HepG2 (cell line): Measurements from ENCODE around the gene CDHR3. TPM values are rescaled to one million over a fixed set of nuclear protein-coding genes. Genes with fewer than 3 reads are reported as not detected.

ENCODE experiments used
- ATAC-seq: fragments of 200-7000 bp; cut with Tn5 transposase; 3 replicates; pipeline ENCODE4 v1.9.1; 2020; ENCODE audit warnings: mild to moderate bottlenecking, moderate library complexity
- BruUV-seq: library from RNA; stranded (reverse); fragments of 400-500 nt; replicated peaks from 2 replicates; lab custom pipeline; 2021; lab: Mats Ljungman, UMichigan
- CTCF ChIA-PET: fragments of 300-600 bp; formaldehyde crosslinking; extraction: SDS; loops from one replicate; lab custom pipeline; 2021; ENCODE audit warnings: low total read pairs, inconsistent platforms, low intra/inter-chr PET ratio; lab: Yijun Ruan, JAX
- POLR2A ChIA-PET: fragments of 350-600 bp; sonication (Branson Sonifier 250); formaldehyde crosslinking; loops from one replicate; lab custom pipeline; 2020; ENCODE audit warnings: antibody characterized with exemption, inconsistent platforms; lab: Yijun Ruan, JAX
- DNase-seq: peaks from one replicate; pipeline ENCODE4 v3.0.0-alpha.2; 2015; ENCODE audit warnings: low spot score
- FAIRE-seq: peaks from 3 replicates; lab custom pipeline; 2011; peaks lifted over from hg19 to GRCh38; lab: Jason Lieb, UNC
- H2AFZ ChIP-seq: one replicate; pipeline ENCODE4 v1.6.1; 2011; ENCODE audit warnings: low read length, inconsistent platforms
- H3K27ac ChIP-seq: fragments of 300-600 bp; 3 replicates; pipeline ENCODE4 v1.8.0; 2011; ENCODE audit warnings: mixed run types, mild to moderate bottlenecking, mixed read lengths, low read length, inconsistent platforms; ENCODE audit not compliant: insufficient read depth; ENCODE audit errors: extremely low read length
- H3K27me3 ChIP-seq, 2 experiments: fragments of 200-600 bp in 1 of 2; 2 replicates in 1 of 2; 3 replicates in 1 of 2; pipeline versions ENCODE4 v1.6.0 to v1.8.0; 2011; ENCODE audit warnings: low read length in 2 of 2, mild to moderate bottlenecking in 2 of 2, moderate library complexity in 2 of 2, inconsistent platforms in 1 of 2; ENCODE audit not compliant: insufficient read depth in 2 of 2, control insufficient read depth in 1 of 2
- H3K36me3 ChIP-seq, 2 experiments: fragments of 200-600 bp in 1 of 2; replicated peaks in 1 of 2; 2 replicates in 1 of 2; 3 replicates in 1 of 2; pipeline versions ENCODE4 v1.5.1 to v1.8.0; 2011; ENCODE audit warnings: low read length in 2 of 2, inconsistent platforms in 1 of 2; ENCODE audit not compliant: insufficient read depth in 2 of 2, control insufficient read depth in 1 of 2
- H3K4me1 ChIP-seq: 2 replicates; pipeline ENCODE4 v1.5.1; 2012; ENCODE audit warnings: low read length, inconsistent platforms; ENCODE audit not compliant: insufficient read depth
- H3K4me2 ChIP-seq: 2 replicates; pipeline ENCODE4 v1.6.0; 2011; ENCODE audit warnings: low read depth, low read length, inconsistent platforms
- H3K4me3 ChIP-seq, 3 experiments: fragments of 200-600 bp in 1 of 3; sonication (generic), shearing (Covaris generic) in 1 of 3; replicated peaks in 1 of 3; 2 replicates each; pipeline ENCODE4 v1.5.1; 2011 to 2016; ENCODE audit warnings: low read length in 3 of 3, inconsistent platforms in 2 of 3, low read depth in 2 of 3, mild to moderate bottlenecking in 2 of 3, control low read depth in 1 of 3, mixed read lengths in 1 of 3; ENCODE audit not compliant: insufficient read depth in 1 of 3
- H3K79me2 ChIP-seq: one replicate; pipeline ENCODE4 v1.6.1; 2011; ENCODE audit warnings: low read length, inconsistent platforms; ENCODE audit not compliant: insufficient read depth
- H3K9ac ChIP-seq: 2 replicates; pipeline ENCODE4 v1.6.0; 2011; ENCODE audit warnings: mild to moderate bottlenecking, low read depth, low read length, inconsistent platforms; ENCODE audit not compliant: insufficient read depth
- H3K9me3 ChIP-seq: 2 replicates; pipeline ENCODE4 v1.5.1; 2012; ENCODE audit warnings: mild to moderate bottlenecking, low read length
- H4K20me1 ChIP-seq: 2 replicates; pipeline ENCODE4 v1.6.0; 2011; ENCODE audit warnings: inconsistent platforms, mild to moderate bottlenecking, low read length, moderate library complexity; ENCODE audit not compliant: insufficient read depth
- BHLHE40 ChIP-seq: IDR thresholded peaks from 2 replicates; pipeline ENCODE4 v1.6.1; 2011; ENCODE audit warnings: low read length, improper control_type of control experiment
- CEBPB ChIP-seq: IDR thresholded peaks from 2 replicates; pipeline ENCODE4 v1.6.1; 2011; ENCODE audit warnings: low read depth, low read length, improper control_type of control experiment, borderline replicate concordance
- ESRRA ChIP-seq: sonication (generic); formaldehyde crosslinking; IDR thresholded peaks from 2 replicates; pipeline ENCODE4 v1.5.1; 2020; ENCODE audit warnings: mild to moderate bottlenecking, low read depth, missing genetic modification reagents
- HNRNPLL ChIP-seq: fragments of 200-400 bp; formaldehyde crosslinking; IDR thresholded peaks from 2 replicates; pipeline ENCODE4 v1.6.1; 2017; ENCODE audit warnings: mild to moderate bottlenecking, low read depth, low read length; ENCODE audit not compliant: poor library complexity, severe bottlenecking
- HOXA3 ChIP-seq: sonication (generic); formaldehyde crosslinking; IDR thresholded peaks from 2 replicates; pipeline ENCODE4 v1.5.0; 2020; ENCODE audit warnings: missing genetic modification reagents
- SALL2 ChIP-seq: sonication (generic); formaldehyde crosslinking; IDR thresholded peaks from 2 replicates; pipeline ENCODE4 v1.8.1; 2023; ENCODE audit warnings: mild to moderate bottlenecking, missing genetic modification reagents, inconsistent platforms
- SIN3B ChIP-seq: fragments of 150-350 bp; IDR thresholded peaks from 2 replicates; pipeline ENCODE4 v1.6.1; 2014; ENCODE audit warnings: low read length
- STAG1 ChIP-seq: sonication (generic); formaldehyde crosslinking; IDR thresholded peaks from 2 replicates; pipeline ENCODE4 v1.4.0; 2020; ENCODE audit warnings: missing genetic modification reagents
- ZFP82 ChIP-seq: sonication (generic); formaldehyde crosslinking; IDR thresholded peaks from 2 replicates; pipeline ENCODE4 v1.5.1; 2020; ENCODE audit warnings: mild to moderate bottlenecking, missing genetic modification reagents, borderline replicate concordance
- ZMYM4 ChIP-seq: sonication (generic); formaldehyde crosslinking; IDR thresholded peaks from 2 replicates; pipeline ENCODE4 v1.8.1; 2023; ENCODE audit warnings: mild to moderate bottlenecking, missing genetic modification reagents
- ZNF782 ChIP-seq: sonication (generic); formaldehyde crosslinking; IDR thresholded peaks from 2 replicates; pipeline ENCODE4 v1.4.0; 2020; ENCODE audit warnings: missing genetic modification reagents, mild to moderate bottlenecking, borderline replicate concordance
- WGBS: methylation state at CpG from one replicate; pipeline ENCODE4 v1.1.6; 2017; ENCODE audit warnings: low lambda C conversion rate; 5-methylcytosine and 5-hydroxymethylcytosine counted together
- in situ Hi-C: cut with HindIII; loops from 2 replicates; pipeline ENCODE4 v1.10.0; 2017; ENCODE audit warnings: low pct_unique_long_range_greater_than_20kb; ENCODE audit not compliant: extremely low pct_ligation_motif_present
- intact Hi-C: fragments of 100-400 bp; cut with micrococcal nuclease; formaldehyde crosslinking; loops from one replicate; pipeline ENCODE4 v1.10.0; 2022; ENCODE audit not compliant: unreplicated experiment
- polyA plus RNA-seq, 8 experiments: library from polyadenylated mRNA; depleted of rRNA in 3 of 8; stranded (reverse) in 7 of 8; unstranded in 1 of 8; fragments of >200 nt; fragmentation: Illumina TruSeq in 4 of 8; extraction: Trizol in 4 of 8; gene quantifications; 2 replicates each; pipeline versions ENCODE4 v1.2.1 to v1.2.3, GENCODE V29; 2011 to 2016; ENCODE audit warnings: low read depth in 4 of 8, missing spikeins in 1 of 8, mixed read lengths in 1 of 8; ENCODE audit not compliant: insufficient read depth in 1 of 8
- total RNA-seq, 5 experiments: library from RNA; depleted of rRNA; stranded (reverse); fragments of >200 nt; fragmentation: Illumina TruSeq; extraction: Trizol; gene quantifications; 2 replicates each; pipeline ENCODE4 v1.2.3, GENCODE V29; 2016; ENCODE audit warnings: low read depth in 1 of 5
- TF ChIP-seq, protein P1 (sequence below): IDR thresholded peaks from 2 replicates; pipeline ENCODE4 v1.6.1; 2016; ENCODE audit warnings: missing compliant biosample characterization, missing genetic modification reagents, borderline replicate concordance
- TF ChIP-seq, protein P2 (sequence below): sonication (generic); formaldehyde crosslinking; IDR thresholded peaks from 2 replicates; pipeline ENCODE4 v1.8.1; 2023; ENCODE audit warnings: mild to moderate bottlenecking, moderate library complexity, missing genetic modification reagents
- TF ChIP-seq, protein P3 (sequence below): sonication (generic); formaldehyde crosslinking; conservative IDR thresholded peaks from 2 replicates; pipeline ENCODE4 v1.4.0; 2020; ENCODE audit warnings: missing genetic modification reagents
- TF ChIP-seq, protein P4 (sequence below): IDR thresholded peaks from 2 replicates; pipeline ENCODE4 v1.6.1; 2018; ENCODE audit warnings: missing genetic modification reagents

CDHR3 gene
- total and polyA plus RNA-seq, 2 of the 13 experiments (the other 11 are each of a cell fraction or from before 2014, with no cell fraction given) = 6.5 to 11.8 TPM

DNA sequence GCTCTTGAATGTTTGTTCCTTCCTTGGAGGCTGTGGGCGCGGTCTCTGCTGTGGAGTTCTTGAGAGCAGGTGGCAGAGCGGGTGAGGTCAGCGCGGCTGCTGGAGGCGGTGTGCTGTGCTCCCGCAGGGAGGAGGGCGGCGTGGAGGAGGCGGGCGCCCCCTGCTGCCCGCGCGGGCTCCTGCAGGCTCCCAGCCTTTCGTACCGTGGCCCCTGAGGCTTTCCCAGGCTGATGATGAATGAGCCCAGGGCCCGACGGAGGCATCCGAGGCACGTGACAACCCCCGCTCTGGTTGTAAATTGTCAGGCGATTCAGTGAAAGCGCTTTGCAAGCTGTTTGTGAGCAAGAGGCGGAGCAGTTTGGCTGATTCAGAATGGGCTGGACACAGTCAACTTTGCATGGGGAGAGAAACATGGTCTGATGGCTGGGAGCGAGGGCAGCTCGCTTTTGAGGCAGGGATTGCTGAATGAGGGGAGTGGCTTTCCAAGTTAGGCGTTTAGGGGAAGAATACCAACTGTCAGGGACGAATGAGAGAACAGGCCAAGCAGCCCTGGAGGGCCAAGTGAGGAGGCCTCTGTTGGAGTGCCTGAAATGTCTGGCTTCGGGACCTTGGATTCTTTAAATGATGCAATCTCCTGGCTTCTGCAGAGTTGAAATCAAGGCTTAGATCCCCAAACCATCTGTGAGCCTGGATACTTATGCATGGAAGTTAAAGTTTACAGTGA, 46.6 kb downstream of the CDHR3 start:
- Histone ChIP-seq H3K9me3 (0 out of 2 replicates have a peak, but pooled peaks cover 9% of the 10 kb centered on the region), H3K79me2 (no peaks in the 10 kb centered on the region), H3K27me3 (no peaks in the 10 kb centered on the region), H3K4me3 (no peak overlapping the region), H3K4me1 (peaks cover 10% of the 10 kb centered on the region; the same call in 1 of the 2 replicates), H3K4me2 (no peak overlapping the region), H4K20me1 (no peaks in the 10 kb centered on the region), H3K36me3 (no peaks in the 10 kb centered on the region), H3K9ac (no peak overlapping the region), H3K27ac (no peak overlapping the region), H2AFZ (no peak overlapping the region)
- in situ Hi-C loops = loop anchor here (10.0 kb wide), 1 partner anchor 245 kb away; no protein-coding TSS in a partner anchor
- BruUV-seq = no TSS peak
- intact Hi-C loops = loop anchor here (1.0 to 2.0 kb wide), 2 partner anchors 75 to 249 kb away; no protein-coding TSS in a partner anchor
- ATAC-seq = peak; percentile 95
- WGBS = 76% methylated on average over 21 of the region's 29 CpGs
- CTCF ChIA-PET = interaction anchor here (1.0 kb wide), 1 partner anchor 75 kb away, joined by 3 read pairs; no protein-coding TSS in a partner anchor
- no peak for DNase-seq
- FAIRE-seq = no peak
- POLR2A ChIA-PET = no interaction called here
- TF ChIP-seq, protein P1, sequence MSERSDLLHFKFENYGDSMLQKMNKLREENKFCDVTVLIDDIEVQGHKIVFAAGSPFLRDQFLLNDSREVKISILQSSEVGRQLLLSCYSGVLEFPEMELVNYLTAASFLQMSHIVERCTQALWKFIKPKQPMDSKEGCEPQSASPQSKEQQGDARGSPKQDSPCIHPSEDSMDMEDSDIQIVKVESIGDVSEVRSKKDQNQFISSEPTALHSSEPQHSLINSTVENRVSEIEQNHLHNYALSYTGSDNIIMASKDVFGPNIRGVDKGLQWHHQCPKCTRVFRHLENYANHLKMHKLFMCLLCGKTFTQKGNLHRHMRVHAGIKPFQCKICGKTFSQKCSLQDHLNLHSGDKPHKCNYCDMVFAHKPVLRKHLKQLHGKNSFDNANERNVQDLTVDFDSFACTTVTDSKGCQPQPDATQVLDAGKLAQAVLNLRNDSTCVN (CRISPR knock-in tag) = 0 out of 2 replicates have a peak, but pooled peaks have one; percentile 8
- TF ChIP-seq ZNF782 (peak; percentile 43; the same call in 1 of the 2 replicates), ZFP82 (CRISPR knock-in tag) (no peak), STAG1 (peak; percentile 75), SIN3B (no peak), HOXA3 (peak; percentile 34; the same call in 1 of the 2 replicates), ESRRA (CRISPR knock-in tag) (no peak), CEBPB (0 out of 2 replicates have a peak, but pooled peaks have one; percentile 22), ZMYM4 (CRISPR knock-in tag) (peak; percentile 74), HNRNPLL (peak; percentile 15), BHLHE40 (peak; percentile 75), SALL2 (CRISPR knock-in tag) (0 out of 2 replicates have a peak, but pooled peaks have one; percentile 44)
- TF ChIP-seq, protein P2, sequence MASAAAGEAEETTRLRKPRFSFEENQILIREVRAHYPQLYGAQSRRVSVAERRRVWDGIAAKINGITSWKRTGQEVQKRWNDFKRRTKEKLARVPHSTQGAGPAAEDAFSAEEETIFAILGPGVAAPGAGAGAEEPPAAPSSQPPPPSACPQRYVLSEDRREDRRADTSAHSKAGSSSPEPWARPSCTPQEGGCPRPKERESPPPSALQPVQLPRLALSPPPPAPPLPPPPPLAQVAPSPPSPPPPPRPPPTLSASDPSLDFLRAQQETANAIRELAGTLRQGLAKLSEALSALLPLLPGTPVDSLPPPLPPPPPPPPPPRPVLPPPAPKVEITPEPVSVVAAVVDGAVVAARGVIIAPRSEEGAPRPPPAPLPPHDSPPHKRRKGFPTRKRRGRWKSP (CRISPR knock-in tag) = no peak
- TF ChIP-seq, protein P3, sequence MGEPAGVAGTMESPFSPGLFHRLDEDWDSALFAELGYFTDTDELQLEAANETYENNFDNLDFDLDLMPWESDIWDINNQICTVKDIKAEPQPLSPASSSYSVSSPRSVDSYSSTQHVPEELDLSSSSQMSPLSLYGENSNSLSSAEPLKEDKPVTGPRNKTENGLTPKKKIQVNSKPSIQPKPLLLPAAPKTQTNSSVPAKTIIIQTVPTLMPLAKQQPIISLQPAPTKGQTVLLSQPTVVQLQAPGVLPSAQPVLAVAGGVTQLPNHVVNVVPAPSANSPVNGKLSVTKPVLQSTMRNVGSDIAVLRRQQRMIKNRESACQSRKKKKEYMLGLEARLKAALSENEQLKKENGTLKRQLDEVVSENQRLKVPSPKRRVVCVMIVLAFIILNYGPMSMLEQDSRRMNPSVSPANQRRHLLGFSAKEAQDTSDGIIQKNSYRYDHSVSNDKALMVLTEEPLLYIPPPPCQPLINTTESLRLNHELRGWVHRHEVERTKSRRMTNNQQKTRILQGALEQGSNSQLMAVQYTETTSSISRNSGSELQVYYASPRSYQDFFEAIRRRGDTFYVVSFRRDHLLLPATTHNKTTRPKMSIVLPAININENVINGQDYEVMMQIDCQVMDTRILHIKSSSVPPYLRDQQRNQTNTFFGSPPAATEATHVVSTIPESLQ = no peak
- TF ChIP-seq, protein P4, sequence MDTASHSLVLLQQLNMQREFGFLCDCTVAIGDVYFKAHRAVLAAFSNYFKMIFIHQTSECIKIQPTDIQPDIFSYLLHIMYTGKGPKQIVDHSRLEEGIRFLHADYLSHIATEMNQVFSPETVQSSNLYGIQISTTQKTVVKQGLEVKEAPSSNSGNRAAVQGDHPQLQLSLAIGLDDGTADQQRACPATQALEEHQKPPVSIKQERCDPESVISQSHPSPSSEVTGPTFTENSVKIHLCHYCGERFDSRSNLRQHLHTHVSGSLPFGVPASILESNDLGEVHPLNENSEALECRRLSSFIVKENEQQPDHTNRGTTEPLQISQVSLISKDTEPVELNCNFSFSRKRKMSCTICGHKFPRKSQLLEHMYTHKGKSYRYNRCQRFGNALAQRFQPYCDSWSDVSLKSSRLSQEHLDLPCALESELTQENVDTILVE (CRISPR knock-in tag) = no peak
